Testis (tissue), 3 donors: ENCODE results near the gene MACROD2. TPM values are rescaled to one million over a fixed set of nuclear protein-coding genes. Genes with fewer than 3 reads are reported as not detected.

Source experiments
- DNase-seq: peaks from one replicate; pipeline ENCODE4 v3.0.0-alpha.2; 2019
- H3K27ac ChIP-seq, 2 donors: fragments of 200-600 bp; sonication (generic); one replicate each; pipeline ENCODE4 v1.5.1; 2019
- H3K27me3 ChIP-seq: fragments of 200-600 bp; sonication (generic); one replicate; pipeline ENCODE4 v1.5.1; 2019
- H3K36me3 ChIP-seq: fragments of 200-600 bp; sonication (generic); one replicate; pipeline ENCODE4 v1.5.1; 2017; ENCODE audit warnings: low read depth; ENCODE audit errors: missing control alignments
- H3K4me1 ChIP-seq: fragments of 200-600 bp; sonication (generic); one replicate; pipeline ENCODE4 v1.5.1; 2019
- H3K4me3 ChIP-seq, 2 donors: fragments of 200-600 bp; sonication (generic); one replicate each; pipeline ENCODE4 v1.5.1; 2017 to 2019
- H3K9me3 ChIP-seq: fragments of 200-600 bp; sonication (generic); one replicate; pipeline ENCODE4 v1.5.1; 2017
- CTCF ChIP-seq, 3 experiments: fragments of 450-650 bp in 2 of 3; fragments of 200-600 bp in 1 of 3; sonication (generic) in 1 of 3; IDR thresholded peaks; one replicate each; pipeline ENCODE4 v1.5.1; 2016 to 2019; ENCODE audit warnings: antibody characterized with exemption in 3 of 3, mild to moderate bottlenecking in 2 of 3, moderate library complexity in 1 of 3
- POLR2A ChIP-seq: fragments of 450-650 bp; IDR thresholded peaks from one replicate; pipeline ENCODE4 v1.6.1; 2017; ENCODE audit warnings: antibody characterized with exemption, mild to moderate bottlenecking, moderate library complexity
- WGBS, 2 donors: methylation state at CpG; one replicate each; pipeline ENCODE4 v1.1.5; 2018; 5-methylcytosine and 5-hydroxymethylcytosine counted together
- intact Hi-C: fragments of 100-400 bp; cut with DNase I; formaldehyde crosslinking; loops from one replicate; pipeline ENCODE4 v1.15.1; 2023; ENCODE audit warnings: low total_unique reads
- polyA plus RNA-seq: library from polyadenylated mRNA; stranded (reverse); fragments of 350-450 nt; fragmentation: Illumina TruSeq; extraction: RNeasy Lipid Tissue Mini Kit (QIAGEN cat#74804); gene quantifications from one replicate; pipeline ENCODE4 v1.2.3, GENCODE V29; 2014; ENCODE audit warnings: low read depth, low replicate concordance; ENCODE audit not compliant: insufficient read depth
- total RNA-seq, 2 donors: library from RNA; depleted of rRNA; stranded (reverse); fragments of >200 nt; gene quantifications; one replicate each; pipeline ENCODE4 v1.2.3, GENCODE V29; 2016

Gene MACROD2
- total and polyA plus RNA-seq, 3 donors from 2014 or later, result 12.6 to 20.6 (median 16.8) TPM

GRCh38 chr20:14644306-14645097 lies 649.2 kb downstream of the MACROD2 start:
- Histone ChIP-seq H3K27me3 (no peaks in the 10 kb centered on the region), H3K9me3 (no peaks in the 10 kb centered on the region), H3K36me3 (no peaks in the 10 kb centered on the region), H3K4me1 (no peaks in the 10 kb centered on the region), H3K27ac (no peak overlapping the region), H3K4me3 (no peak overlapping the region)
- DNase-seq, result no peak
- WGBS, 2 donors, result 84 to 94% methylated on average over 2 of the region's 2 CpGs
- intact Hi-C loops, result no loop called here
- TF ChIP-seq CTCF (IDR thresholded peaks at IDR 0.05) (no peak), POLR2A (no peak)

GRCh38 chr20:14647016-14647415 lies 651.7 kb downstream of the MACROD2 start:
- WGBS, 2 donors, result 56 to 68% methylated on average over 1 of the region's 1 CpG
- TF ChIP-seq CTCF (IDR thresholded peaks at IDR 0.05) (no peak), POLR2A (no peak)
- intact Hi-C loops, result no loop called here

GRCh38 chr20:14649662-14650061 lies 654.3 kb downstream of the MACROD2 start:
- H3K36me3 ChIP-seq, result no peaks in the 10 kb centered on the region
- H3K4me1 ChIP-seq, result no peaks in the 10 kb centered on the region
- WGBS, 2 donors, result 88 to 100% methylated on average over 1 of the region's 1 CpG
- no peak overlapping the region for H3K27ac ChIP-seq
- no peak overlapping the region for H3K4me3 ChIP-seq
- no peaks in the 10 kb centered on the region for H3K27me3 ChIP-seq
- TF ChIP-seq POLR2A (no peak), CTCF (IDR thresholded peaks at IDR 0.05) (no peak)
- no peaks in the 10 kb centered on the region for H3K9me3 ChIP-seq
- intact Hi-C loops, result no loop called here
- DNase-seq, result no peak

More at GRCh38 chr20:14647016-14647415, 651.7 kb downstream of the MACROD2 start:
- Histone ChIP-seq H3K36me3 (no peaks in the 10 kb centered on the region), H3K27me3 (no peaks in the 10 kb centered on the region), H3K4me3 (no peak overlapping the region), H3K27ac (no peak overlapping the region), H3K9me3 (no peaks in the 10 kb centered on the region), H3K4me1 (no peaks in the 10 kb centered on the region)
- DNase-seq, result no peak

GRCh38 chr20:14657266-14658005 lies 662.1 kb downstream of the MACROD2 start:
- DNase-seq, result no peak
- H3K4me1 ChIP-seq, result no peaks in the 10 kb centered on the region
- H3K9me3 ChIP-seq, result no peaks in the 10 kb centered on the region
- no peaks in the 10 kb centered on the region for H3K27me3 ChIP-seq
- 40 to 49% methylated on average over 4 of the region's 4 CpGs for WGBS, 2 donors
- TF ChIP-seq POLR2A, result no peak
- TF ChIP-seq CTCF (IDR thresholded peaks at IDR 0.05), result no peak
- H3K27ac ChIP-seq, result no peak overlapping the region
- H3K4me3 ChIP-seq, result no peak overlapping the region
- intact Hi-C loops, result no loop called here
- H3K36me3 ChIP-seq, result no peaks in the 10 kb centered on the region
